GM06990 (cell line): Measurements from ENCODE around the gene HYPK.

Experiments
- DNase-seq: peaks from one replicate; pipeline ENCODE4 v3.0.0-alpha.2; 2011; ENCODE audit not compliant: insufficient read length; ENCODE audit errors: extremely low read depth
- H3K27me3 ChIP-seq: replicated peaks from 2 replicates; pipeline ENCODE4 v1.6.0; 2011; ENCODE audit warnings: low read length; ENCODE audit not compliant: control insufficient read depth, insufficient read depth
- H3K36me3 ChIP-seq: 2 replicates; pipeline ENCODE4 v1.5.1; 2011; ENCODE audit warnings: low read length; ENCODE audit not compliant: control insufficient read depth, insufficient read depth
- H3K4me3 ChIP-seq: replicated peaks from 2 replicates; pipeline ENCODE4 v1.5.1; 2011; ENCODE audit warnings: low read depth, mild to moderate bottlenecking, control low read depth, low read length
- CTCF ChIP-seq: IDR thresholded peaks from 2 replicates; pipeline ENCODE4 v1.5.1; 2011; ENCODE audit warnings: low read length, control low read depth, mild to moderate bottlenecking, inconsistent platforms; ENCODE audit not compliant: insufficient read depth, poor library complexity, severe bottlenecking

HYPK gene

GRCh38 chr15:43792761-43793476, 7.5 kb upstream of the HYPK start:
- no peak for DNase-seq
- peaks cover 16% of the 10 kb centered on the region for H3K36me3 ChIP-seq
- H3K4me3 ChIP-seq = peak overlapping the region; percentile 98

GRCh38 chr15:43793647-43794046, 6.8 kb upstream of the HYPK start:
- H3K36me3 ChIP-seq = peaks cover 16% of the 10 kb centered on the region
- no peak for DNase-seq
- H3K4me3 ChIP-seq = peak overlapping the region; percentile 98
- H3K27me3 ChIP-seq = no peaks in the 10 kb centered on the region
- no peak for TF ChIP-seq CTCF

More at GRCh38 chr15:43792761-43793476, 7.5 kb upstream of the HYPK start:
- H3K27me3 ChIP-seq = no peaks in the 10 kb centered on the region
- TF ChIP-seq CTCF = no peak

- H3K27me3 ChIP-seq = no peaks in the 10 kb centered on the region
- no peak for DNase-seq
- TF ChIP-seq CTCF = no peak
- H3K4me3 ChIP-seq = no peak overlapping the region
- H3K36me3 ChIP-seq = peaks cover 18% of the 10 kb centered on the region
These were observed 5.9 kb upstream of the HYPK start for GRCh38 chr15:43794269-43795037.

GRCh38 chr15:43795197-43795596, 5.2 kb upstream of the HYPK start:
- Histone ChIP-seq H3K36me3 (peaks cover 22% of the 10 kb centered on the region), H3K4me3 (no peak overlapping the region), H3K27me3 (no peaks in the 10 kb centered on the region)
- TF ChIP-seq CTCF = no peak
- DNase-seq = no peak

GRCh38 chr15:43795997-43796396, 4.4 kb upstream of the HYPK start:
- TF ChIP-seq CTCF = no peak
- no peak for DNase-seq
- Histone ChIP-seq H3K36me3 (peaks cover 22% of the 10 kb centered on the region), H3K4me3 (no peak overlapping the region), H3K27me3 (no peaks in the 10 kb centered on the region)
